Heart left ventricle (tissue), 16 donors: ENCODE data around the gene QSOX2. TPM values are rescaled to one million over a fixed set of nuclear protein-coding genes. Genes with fewer than 3 reads are reported as not detected.
A peak's percentile ranks its signal among the peaks of the same experiment; 100 is the strongest.

Source experiments
- ATAC-seq, 4 donors: fragments of 200-7000 bp; cut with Tn5 transposase; one replicate each; pipeline ENCODE4 v1.9.1; 2020 to 2022; ENCODE audit warnings: moderate library complexity in 4 of 4, mild to moderate bottlenecking in 3 of 4, moderate number of reproducible peaks in 1 of 4
- DNase-seq, 5 donors: peaks; one replicate each; pipeline ENCODE4 v3.0.0-alpha.2; 2020
- H3K27ac ChIP-seq, 12 donors: fragments of 200-600 bp; sonication (generic) in 4 of 12; one replicate each; pipeline versions ENCODE4 v1.5.0 to v1.8.0; 2016 to 2022; ENCODE audit warnings: mild to moderate bottlenecking in 2 of 12
- H3K27me3 ChIP-seq, 9 donors: fragments of 200-600 bp; sonication (generic) in 2 of 9; one replicate each; pipeline versions ENCODE4 v1.5.1 to v1.8.0; 2016 to 2022; ENCODE audit warnings: mild to moderate bottlenecking in 3 of 9
- H3K36me3 ChIP-seq, 9 donors: fragments of 200-600 bp; sonication (generic) in 2 of 9; one replicate each; pipeline versions ENCODE4 v1.5.0 to v1.8.0; 2018 to 2022; ENCODE audit warnings: mild to moderate bottlenecking in 2 of 9
- H3K4me1 ChIP-seq, 12 donors: fragments of 200-600 bp; sonication (generic) in 4 of 12; one replicate each; pipeline versions ENCODE4 v1.5.0 to v1.8.0; 2016 to 2022; ENCODE audit warnings: mild to moderate bottlenecking in 3 of 12
- H3K4me3 ChIP-seq, 12 donors: fragments of 200-600 bp; sonication (generic) in 4 of 12; one replicate each; pipeline versions ENCODE4 v1.5.0 to v1.8.0; 2017 to 2022; ENCODE audit warnings: mild to moderate bottlenecking in 9 of 12, moderate library complexity in 4 of 12
- H3K9me3 ChIP-seq, 12 donors: fragments of 200-600 bp; sonication (generic) in 4 of 12; one replicate each; pipeline versions ENCODE4 v1.5.0 to v1.8.0; 2016 to 2022; ENCODE audit warnings: mild to moderate bottlenecking in 1 of 12
- POLR2A ChIP-seq, 2 donors: fragments of 450-650 bp; IDR thresholded peaks; one replicate each; pipeline ENCODE4 v1.6.1; 2017; ENCODE audit warnings: antibody characterized with exemption in 2 of 2, mild to moderate bottlenecking in 2 of 2, moderate library complexity in 2 of 2
- WGBS, 4 donors: extraction: QIAGEN DNeasy Blood & Tissue Kit in 2 of 4; methylation state at CpG; one replicate each; pipeline versions ENCODE4 v1.1.5 to v1.1.7; 2013 to 2018; 5-methylcytosine and 5-hydroxymethylcytosine counted together
- intact Hi-C, 10 donors: fragments of 100-400 bp; cut with DNase I; formaldehyde crosslinking; loops; one replicate each; pipeline versions ENCODE4 v1.11.1 to v1.14.2; 2022
- polyA plus RNA-seq, 2 donors: library from polyadenylated mRNA; stranded (reverse); fragments of 200-250 nt; gene quantifications; one replicate each; pipeline ENCODE4 v1.2.3, GENCODE V29; 2013
- total RNA-seq, 9 donors: library from RNA; depleted of rRNA in 2 of 9; stranded (reverse); fragments of >200 nt in 2 of 9; fragmentation: NEBNext Ultra II Directional in 3 of 9; extraction: Animal tissue kit (Norgen Biotek cat#: 25700) in 3 of 9; gene quantifications; one replicate each; pipeline versions ENCODE4 v1.1.0 to v1.2.4, GENCODE V29; 2016 to 2023
- TF ChIP-seq, protein P1 (sequence below), 12 donors: fragments of 200-600 bp; sonication (generic) in 4 of 12; IDR thresholded peaks; one replicate each; pipeline versions ENCODE4 v1.5.0 to v1.8.0; 2018 to 2022; ENCODE audit warnings: antibody characterized with exemption in 12 of 12, mild to moderate bottlenecking in 5 of 12
- donor health status: ischemic (EF 13 %, LVEDD 7.1; RV severe dilation, severe dysfunction).
- donor health status: healthy with polysubstance abuse.
- donor health status: DM: no; HTN: yes; CAD: no.
- donor health status: DM: no; HTN: no; CAD: no.
- donor health status: ischemic (EF 25% LVEDD 6.9; RV normal size, moderate dysfunction).
- donor health status: ischemic (EF 25% LVEDD 5.7; RV mildly dilated, moderate dysfunction).
- donor health status: healthy.
- donor health status: DM: yes; HTN: yes; CAD: no.
- donor health status: ischemic (EF 35%, LVEDD 5.7; RV mildly dilated, moderate dysfunction).
- donor health status: nonischemic (EF 11% LVEDD 7.7; RV severe dilation, severe dysfunction).
- donor health status: DM: yes; HTN: yes; CAD: no.
- donor health status: PGD.
- donor health status: ischemic (EF 29% LVEDD 5.4; RV normal size, mild dysfunction).
- donor health status: nonischemic (EF 23%, LVEDD 6.1; RV moderate dilation, normal function).

QSOX2 gene
- total and polyA plus RNA-seq, 11 donors, result 4.3 to 9.9 (median 5.9) TPM

DNA sequence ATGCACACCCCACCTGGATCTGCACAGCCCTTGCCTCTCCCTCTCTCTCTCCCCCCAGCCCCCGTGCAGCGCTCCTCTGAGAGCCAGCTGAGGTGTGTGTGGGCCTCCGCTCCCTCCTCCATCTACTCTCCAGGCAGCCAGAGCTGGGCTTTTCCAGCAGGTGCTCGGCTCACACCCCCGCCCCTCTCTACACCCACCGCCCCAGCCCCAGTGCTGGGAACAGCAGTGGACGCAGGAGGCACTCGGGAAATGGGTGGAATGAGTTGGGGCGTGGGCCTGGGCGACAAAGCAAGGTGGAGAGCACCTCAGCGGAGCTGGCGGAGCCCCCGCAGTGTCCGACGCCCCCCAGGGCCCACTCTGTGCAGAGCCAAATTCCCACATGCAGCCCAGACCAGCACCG, 27.3 kb downstream of the QSOX2 start:
- WGBS, 4 donors, result 92 to 95% (median 93%) methylated on average over 11 to 16 of the region's 16 CpGs
- Histone ChIP-seq H3K4me3 (no peak overlapping the region), H3K4me1 (no peaks in the 10 kb centered on the region), H3K27ac (no peak overlapping the region), H3K9me3 (peaks cover 0 to 8% (median 0%) of the 10 kb centered on the region in 12 donors), H3K27me3 (no peaks in the 10 kb centered on the region), H3K36me3 (peaks cover 0 to 83% (median 60%) of the 10 kb centered on the region in 9 donors)
- no peak for TF ChIP-seq POLR2A (IDR thresholded peaks at IDR 0.05)
- TF ChIP-seq, protein P1, sequence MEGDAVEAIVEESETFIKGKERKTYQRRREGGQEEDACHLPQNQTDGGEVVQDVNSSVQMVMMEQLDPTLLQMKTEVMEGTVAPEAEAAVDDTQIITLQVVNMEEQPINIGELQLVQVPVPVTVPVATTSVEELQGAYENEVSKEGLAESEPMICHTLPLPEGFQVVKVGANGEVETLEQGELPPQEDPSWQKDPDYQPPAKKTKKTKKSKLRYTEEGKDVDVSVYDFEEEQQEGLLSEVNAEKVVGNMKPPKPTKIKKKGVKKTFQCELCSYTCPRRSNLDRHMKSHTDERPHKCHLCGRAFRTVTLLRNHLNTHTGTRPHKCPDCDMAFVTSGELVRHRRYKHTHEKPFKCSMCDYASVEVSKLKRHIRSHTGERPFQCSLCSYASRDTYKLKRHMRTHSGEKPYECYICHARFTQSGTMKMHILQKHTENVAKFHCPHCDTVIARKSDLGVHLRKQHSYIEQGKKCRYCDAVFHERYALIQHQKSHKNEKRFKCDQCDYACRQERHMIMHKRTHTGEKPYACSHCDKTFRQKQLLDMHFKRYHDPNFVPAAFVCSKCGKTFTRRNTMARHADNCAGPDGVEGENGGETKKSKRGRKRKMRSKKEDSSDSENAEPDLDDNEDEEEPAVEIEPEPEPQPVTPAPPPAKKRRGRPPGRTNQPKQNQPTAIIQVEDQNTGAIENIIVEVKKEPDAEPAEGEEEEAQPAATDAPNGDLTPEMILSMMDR (IDR thresholded peaks at IDR 0.05), result no peak
- ATAC-seq, result no peak
- no peak for DNase-seq
- intact Hi-C loops, result no loop called here

DNA sequence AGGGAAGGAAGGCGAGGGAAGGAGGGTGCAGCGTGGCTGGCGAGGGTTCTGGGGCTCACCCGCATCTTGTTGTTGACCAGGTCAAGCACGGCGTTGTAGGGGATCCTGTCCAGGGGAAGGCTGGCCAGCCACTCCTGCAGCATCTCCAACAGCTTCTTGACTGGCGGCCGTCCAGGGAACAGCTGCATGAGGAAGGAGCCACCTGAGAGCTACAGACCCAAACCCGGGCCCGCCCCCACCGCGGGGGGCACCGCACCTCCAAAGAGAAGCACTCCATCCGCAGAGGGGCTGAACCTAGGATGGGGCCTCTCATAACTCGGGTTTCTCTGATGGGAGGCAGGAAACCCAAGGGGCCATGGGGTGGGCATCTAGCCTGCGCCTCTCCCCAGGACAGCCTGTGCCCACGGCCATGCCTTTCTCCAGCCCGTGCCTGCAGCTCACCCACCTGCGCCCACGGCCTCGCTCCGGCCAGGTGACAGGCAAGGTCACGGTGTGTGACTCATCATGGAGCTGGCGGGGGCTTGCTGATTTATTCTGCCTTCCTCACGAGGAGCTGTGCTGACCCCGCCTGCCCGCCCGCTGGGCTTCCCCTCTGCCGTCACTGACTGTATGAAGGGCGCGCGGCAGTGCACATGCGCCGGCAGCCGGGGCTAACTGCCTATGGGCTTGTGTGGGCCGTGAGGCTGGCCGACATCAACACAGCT, 28.9 kb downstream of the QSOX2 start:
- DNase-seq, result no peak
- Histone ChIP-seq H3K27ac (no peak overlapping the region), H3K4me1 (no peaks in the 10 kb centered on the region), H3K27me3 (no peaks in the 10 kb centered on the region), H3K9me3 (peaks cover 0 to 8% (median 0%) of the 10 kb centered on the region in 12 donors), H3K36me3 (peaks cover 0 to 81% (median 56%) of the 10 kb centered on the region in 9 donors), H3K4me3 (no peak overlapping the region)
- intact Hi-C loops, result no loop called here
- no peak for TF ChIP-seq POLR2A (IDR thresholded peaks at IDR 0.05)
- TF ChIP-seq, protein P1 (IDR thresholded peaks at IDR 0.05), result no peak
- peak in 1 of 4 donors; percentile 11 for ATAC-seq
- 92 to 95% (median 93%) methylated on average over 27 to 37 of the region's 37 CpGs for WGBS, 4 donors

DNA sequence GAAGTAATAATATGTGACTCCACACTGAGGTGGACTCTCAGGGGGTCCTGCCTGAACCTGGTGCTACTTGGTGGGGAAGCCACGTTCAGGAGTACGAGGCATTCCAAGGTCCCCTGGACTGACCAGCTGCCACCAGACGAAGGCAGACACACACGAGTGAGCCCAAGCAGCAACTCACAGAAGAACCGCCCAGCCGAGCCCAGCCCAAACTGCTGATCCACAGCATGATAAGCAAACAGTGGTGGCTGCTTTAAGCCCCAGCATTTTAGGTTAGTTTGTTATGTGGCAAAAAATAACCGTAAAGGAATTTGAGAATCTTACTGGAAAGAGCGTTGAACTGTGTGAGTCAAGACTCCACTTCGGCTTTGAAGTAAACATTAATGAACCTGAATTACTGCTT, 31.9 kb downstream of the QSOX2 start:
- ATAC-seq (no peak), DNase-seq (no peak)
- no peaks in the 10 kb centered on the region for H3K27me3 ChIP-seq
- no peak overlapping the region for H3K4me3 ChIP-seq
- no peaks in the 10 kb centered on the region for H3K4me1 ChIP-seq
- H3K36me3 ChIP-seq, result peaks cover 2 to 86% (median 67%) of the 10 kb centered on the region in 9 donors
- no peak overlapping the region for H3K27ac ChIP-seq
- H3K9me3 ChIP-seq, result peaks cover 0 to 8% (median 0%) of the 10 kb centered on the region in 12 donors
- 94 to 98% (median 96%) methylated on average over 9 of the region's 9 CpGs for WGBS, 4 donors
- intact Hi-C loops, result no loop called here
- TF ChIP-seq POLR2A (IDR thresholded peaks at IDR 0.05), result no peak
- TF ChIP-seq, protein P1 (IDR thresholded peaks at IDR 0.05), result no peak

DNA sequence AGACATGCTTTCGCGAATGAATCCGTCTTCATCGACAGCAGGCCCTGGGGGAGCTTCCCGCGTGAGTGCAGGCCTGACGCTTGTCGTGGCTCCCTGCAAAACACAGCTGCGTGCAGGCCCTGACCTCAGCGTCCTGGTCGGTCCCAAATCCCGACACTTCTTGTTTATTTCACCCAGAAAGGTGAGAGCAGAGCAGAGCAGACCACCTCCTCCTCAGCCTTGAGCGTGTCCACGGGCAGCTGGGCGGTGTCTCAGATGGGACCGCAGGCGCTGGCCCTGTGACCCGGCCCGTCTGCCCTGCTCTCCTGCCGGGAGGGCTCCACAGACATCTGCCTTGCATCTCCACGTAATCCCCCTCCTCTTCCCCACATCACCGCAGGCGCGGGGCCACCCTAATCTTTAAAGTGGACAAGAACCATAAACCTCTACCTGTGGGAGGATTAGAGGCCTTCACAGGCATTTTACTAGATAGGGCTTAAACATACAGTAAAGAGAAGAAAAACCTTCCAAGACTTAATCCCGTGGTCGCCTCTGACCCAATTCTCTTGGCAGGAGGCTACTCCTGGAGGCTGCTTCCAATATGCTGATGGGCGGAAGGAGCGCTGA, 33.2 kb downstream of the QSOX2 start:
- H3K4me3 ChIP-seq, result no peak overlapping the region
- intact Hi-C loops, result no loop called here
- ATAC-seq (no peak), DNase-seq (no peak)
- H3K27me3 ChIP-seq, result no peaks in the 10 kb centered on the region
- 89 to 93% (median 92%) methylated on average over 27 to 28 of the region's 28 CpGs for WGBS, 4 donors
- H3K4me1 ChIP-seq, result no peaks in the 10 kb centered on the region
- H3K9me3 ChIP-seq, result peaks cover 0 to 8% (median 0%) of the 10 kb centered on the region in 12 donors
- TF ChIP-seq POLR2A (IDR thresholded peaks at IDR 0.05), result no peak
- TF ChIP-seq, protein P1 (IDR thresholded peaks at IDR 0.05), result no peak
- H3K27ac ChIP-seq, result no peak overlapping the region
- H3K36me3 ChIP-seq, result peaks cover 0 to 79% (median 61%) of the 10 kb centered on the region in 9 donors
